NCI-H1436 (cell line): ENCODE results near the gene CHMP6.

ENCODE experiments used
- DNase-seq: peaks from one replicate; lab custom pipeline; 2025; lab: John Stamatoyannopoulos, UW

The CHMP6 gene

DNA sequence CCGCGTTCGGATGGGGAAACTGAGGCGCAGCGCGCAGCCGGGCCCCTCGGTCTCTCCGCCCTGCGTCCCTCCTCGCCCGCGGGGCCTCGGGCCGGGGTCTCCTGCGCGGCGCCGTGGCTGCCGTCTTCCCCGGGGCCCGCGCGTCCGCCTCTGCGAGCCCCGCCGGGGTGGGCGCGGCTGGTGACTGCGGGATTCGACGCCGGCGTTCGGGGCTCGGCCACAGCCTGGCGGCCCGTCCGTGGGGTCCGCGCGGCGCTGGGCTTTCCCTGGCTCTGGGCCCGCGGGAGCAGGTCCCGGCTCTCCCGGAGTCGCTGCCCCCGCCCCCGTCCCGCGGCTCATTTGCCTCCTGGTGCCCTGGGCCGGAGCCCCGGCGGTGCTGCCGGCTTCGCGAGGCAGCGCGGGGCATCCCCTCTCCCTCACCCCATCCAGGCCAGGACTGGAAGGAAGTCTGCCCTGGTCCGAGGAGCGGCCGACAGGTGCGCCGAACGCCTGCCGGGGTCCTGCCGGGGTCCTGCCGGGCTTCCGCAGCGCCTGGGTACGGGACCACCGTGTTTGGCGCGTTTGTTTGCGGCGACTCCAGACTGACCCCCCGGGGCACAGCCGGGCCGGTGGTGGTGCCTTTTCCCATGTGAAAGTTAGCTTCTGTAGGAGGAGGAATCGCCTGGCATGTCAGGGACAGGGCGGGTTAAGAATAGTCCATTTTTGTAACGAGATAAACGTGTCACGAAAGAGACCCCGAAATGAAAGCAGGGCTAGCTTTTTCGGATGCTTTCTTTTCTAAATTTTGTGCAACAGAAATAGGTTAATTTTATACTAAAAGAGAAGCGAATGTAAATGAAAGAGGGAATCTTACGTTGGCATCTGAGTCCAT is 671 bp downstream of the CHMP6 start:
- no peak for DNase-seq

DNA sequence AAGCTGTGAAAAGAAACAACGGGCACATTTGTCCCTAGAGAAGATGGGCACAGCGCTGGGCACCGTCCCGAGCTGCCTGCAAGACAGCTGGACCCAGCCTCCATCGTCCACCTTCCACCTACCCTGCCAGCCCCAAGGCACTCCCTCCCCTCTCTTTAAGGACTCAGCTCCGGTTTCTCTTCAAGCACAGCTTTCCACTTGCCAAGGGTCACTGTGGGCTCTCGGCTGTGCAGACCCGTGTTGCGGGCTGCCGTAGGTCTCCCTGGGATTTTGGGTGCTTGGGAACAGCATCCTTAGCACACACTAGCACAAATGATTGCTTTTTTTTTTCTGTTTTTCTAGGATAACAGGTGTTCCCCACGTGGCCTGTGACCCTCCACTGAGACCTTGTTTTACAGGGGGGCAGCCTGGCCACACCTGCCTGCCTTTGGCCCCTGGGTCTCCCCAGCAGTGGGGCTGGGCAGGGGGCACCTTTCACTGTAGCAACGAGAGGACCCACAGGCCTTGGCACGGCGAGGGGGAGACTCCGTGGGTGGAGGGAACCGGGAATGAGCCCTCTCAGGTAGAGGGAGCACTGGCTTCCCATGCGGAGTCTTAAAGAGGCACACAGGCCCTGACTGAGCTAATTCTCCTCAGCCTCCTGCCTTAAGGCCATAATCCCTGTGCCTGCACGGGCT is 1.4 kb downstream of the CHMP6 start:
- no peak for DNase-seq

DNA sequence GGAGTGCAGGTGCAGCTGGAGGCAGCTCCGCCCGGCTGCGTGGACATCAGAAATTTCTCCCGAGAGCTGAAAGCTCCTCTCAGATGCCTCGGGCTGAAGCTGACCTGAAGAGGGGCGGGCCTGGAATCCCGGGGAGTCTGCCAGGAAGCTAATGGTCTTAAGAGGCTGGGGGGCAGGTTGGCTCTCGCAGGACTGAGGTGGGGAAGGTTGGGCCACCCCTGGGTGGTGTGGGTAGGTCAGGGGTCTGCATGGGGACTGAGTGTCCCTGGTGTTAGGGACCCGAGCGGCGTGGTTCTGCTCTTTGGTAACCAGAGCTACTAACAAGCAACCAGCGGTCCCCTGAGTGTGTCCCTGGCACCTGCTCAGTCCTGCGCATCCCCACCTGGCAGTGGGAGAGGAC is 3.5 kb downstream of the CHMP6 start:
- no peak for DNase-seq

DNA sequence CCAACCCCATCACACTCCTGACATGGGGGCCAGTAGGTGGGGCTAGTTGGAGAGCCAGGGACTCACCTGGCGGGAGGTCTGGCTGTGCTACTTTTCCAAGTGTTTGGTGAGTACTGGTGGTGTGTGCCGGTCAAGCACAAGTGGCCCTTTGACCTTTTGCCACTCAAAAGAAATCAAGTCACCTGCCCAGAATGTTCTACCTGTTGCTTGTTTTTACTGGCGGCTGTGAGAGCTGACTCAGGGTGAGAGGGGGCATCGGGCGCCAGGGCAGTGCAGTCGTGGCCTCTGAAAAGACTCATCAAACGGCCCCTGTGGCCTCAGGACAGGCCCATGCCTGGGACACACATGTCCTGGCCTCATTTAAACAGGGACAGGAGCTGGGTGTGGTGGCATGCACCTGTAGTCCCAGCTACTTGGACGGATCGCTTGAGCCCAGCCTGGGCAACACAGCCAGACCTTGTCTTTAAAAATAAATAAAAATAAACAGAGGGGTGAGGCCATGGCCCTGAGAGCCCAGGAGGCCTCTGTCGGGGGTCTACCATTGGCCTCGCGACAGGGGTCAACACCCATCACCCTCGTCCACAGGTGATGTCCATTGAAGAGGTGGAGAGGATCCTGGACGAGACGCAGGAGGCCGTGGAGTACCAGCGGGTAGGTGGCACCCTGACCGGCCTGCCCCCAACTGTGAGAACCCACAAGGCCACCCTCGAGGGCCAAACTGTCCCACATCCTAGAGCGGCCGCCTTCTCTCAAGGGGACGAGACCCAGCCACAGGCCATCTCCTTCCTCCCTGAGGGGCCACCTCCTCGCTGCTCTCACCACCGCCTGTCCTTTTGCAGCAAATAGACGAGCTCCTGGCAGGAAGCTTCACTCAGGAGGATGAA is 5.0 kb downstream of the CHMP6 start:
- DNase-seq = no peak

DNA sequence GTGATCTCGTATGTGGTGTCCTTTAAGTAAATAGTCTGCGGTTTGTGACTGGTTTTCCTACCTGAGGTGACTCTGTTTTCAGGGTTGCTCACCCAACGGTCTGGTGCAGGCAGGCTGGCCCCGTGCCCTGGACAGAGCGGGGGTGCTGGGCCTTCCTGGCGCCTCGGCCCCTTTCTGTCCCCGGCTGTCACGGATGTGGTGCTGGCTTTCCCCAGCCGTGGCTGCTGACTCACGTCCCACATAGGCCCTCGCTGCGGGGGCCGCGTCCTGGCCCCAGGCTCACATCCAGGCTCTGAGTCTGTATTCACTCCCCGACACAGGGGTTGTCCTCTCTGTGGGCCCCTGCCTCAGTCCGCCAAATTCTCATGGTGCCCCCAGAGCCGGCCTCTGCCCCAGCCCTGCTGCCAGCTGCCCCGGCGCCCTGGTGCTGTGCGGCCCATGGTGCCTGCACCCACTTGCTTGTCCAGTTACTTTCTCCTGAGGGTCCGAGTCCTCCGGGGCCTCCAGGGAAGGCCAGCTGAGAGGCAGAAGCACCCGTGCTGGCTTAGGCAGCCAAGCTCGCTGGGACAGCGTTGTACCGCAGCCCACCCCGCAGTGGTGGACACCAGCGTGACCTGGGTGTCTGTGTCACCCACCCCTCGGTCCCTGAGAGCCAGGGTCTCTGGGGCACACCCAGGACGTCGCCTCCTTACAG is 5.9 kb downstream of the CHMP6 start:
- no peak for DNase-seq

DNA sequence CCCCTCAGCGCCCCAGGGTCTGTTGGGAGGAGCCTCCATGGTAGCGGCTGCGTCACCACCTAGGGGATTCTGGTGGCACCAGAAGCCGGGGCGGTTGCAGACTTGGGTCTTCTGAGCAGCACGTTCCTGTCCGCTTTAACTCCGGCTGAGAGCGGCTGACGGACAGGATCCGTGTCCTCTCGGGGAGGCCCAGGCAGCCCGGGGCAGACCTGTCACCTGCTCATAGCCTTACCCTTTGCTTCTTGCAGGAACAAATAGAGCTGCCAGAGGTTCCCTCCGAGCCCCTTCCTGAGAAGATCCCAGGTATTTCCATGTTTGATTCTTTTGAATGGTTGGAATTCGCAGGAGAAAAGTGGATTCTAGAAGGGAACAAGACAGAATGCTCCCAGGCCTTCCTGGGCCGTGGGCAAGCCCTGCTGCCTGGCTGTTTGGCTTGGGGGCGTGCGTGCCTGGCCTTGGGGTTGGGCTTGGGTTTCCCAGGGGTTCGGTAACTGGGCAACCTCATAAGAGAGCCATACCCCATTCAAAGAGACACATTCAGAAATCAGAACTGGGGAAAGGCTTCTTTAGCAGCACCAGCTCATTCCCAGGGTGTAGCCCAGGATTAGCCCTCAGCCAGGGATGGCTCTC is 6.6 kb downstream of the CHMP6 start:
- no peak for DNase-seq

DNA sequence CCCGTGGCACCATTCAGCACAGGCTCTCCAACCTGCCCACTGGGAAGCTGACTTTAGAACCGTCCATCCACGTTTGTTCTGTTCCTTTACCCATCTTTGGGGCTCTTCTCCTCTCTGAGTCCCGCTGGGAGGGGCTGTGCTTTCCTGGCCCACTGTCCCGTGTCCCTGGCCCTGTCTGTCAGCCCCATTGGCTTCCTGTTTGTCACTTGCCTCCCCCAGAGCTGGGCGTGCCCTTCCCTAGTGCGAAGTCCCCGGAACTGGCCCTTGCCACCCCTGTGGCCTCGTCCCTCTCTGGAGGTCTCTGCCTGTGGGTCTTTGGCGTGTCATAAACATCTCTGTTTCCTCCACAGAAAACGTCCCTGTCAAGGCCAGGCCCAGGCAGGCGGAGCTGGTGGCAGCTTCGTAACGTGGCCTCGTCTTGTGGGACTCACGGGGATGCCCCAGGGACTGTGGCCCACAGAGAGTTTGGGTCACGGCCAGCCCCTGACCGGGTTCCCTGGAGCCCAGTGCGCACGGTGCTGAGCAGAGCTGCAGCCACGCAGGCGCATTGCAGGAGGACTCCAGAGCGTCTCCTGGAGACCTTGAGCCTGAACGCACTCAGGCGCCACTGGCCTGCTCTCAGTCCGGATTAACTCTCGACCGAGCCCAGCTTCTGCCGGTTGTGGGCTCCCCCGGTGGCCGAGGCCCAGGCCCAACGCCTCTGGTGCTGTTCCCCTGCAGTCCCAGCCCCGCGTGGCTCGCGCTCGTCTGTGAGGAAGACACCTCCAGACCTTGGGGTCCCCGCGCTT is 7.3 kb downstream of the CHMP6 start:
- no peak for DNase-seq

DNA sequence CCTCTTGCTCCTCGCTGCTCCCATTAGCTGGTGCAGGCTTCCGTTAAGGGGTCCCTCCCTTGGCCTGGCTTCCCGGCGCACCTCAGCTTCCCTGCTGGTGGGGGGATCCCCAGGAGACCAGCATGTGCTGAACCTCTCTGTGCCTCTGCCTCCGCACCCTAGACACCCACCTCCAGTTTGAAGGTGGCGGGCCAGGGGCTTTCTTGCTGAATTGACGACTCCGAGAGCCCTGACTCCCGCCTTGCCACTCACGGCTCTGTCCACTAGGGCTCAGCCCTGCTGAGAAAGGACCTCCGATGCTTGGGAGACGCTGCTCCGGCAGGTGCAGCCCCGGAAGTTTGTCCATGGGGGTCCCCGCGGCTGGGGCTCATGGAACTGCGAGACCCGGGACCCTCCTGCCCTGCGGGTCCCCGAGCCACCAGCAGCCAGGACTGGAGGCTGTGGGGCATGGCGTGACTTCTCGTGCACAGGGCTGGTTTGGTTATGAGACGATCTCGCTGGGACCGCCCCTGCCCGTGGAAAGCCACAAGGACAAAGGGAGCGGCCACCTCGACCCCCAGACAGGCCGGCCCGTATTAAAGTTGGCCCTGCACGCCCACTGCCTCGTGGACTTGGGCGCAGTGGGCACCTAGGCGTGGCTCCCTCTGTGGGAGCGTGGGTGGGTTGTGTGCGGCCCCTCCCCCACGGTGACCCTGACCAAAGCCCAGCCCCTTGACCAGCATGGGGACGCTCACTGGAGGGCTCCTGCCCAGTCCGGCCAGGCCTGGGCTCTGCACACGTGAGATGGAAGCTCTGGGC is 8.1 kb downstream of the CHMP6 start:
- no peak for DNase-seq

DNA sequence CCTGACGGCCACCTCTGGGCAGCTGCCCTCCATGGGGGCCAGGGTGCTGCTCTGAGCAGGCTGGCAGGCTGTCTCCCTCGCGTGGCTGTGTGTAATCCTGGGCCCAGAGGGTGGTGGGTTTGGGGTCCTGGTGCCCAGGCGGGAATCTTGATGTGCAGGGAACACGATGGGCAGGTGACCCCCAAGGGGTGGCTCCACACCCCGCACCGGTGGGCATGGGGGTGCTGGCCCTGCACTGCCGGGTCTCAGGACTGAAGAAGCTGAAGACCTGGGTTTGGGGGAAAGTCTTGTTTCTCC is 8.6 kb downstream of the CHMP6 start:
- no peak for DNase-seq

DNA sequence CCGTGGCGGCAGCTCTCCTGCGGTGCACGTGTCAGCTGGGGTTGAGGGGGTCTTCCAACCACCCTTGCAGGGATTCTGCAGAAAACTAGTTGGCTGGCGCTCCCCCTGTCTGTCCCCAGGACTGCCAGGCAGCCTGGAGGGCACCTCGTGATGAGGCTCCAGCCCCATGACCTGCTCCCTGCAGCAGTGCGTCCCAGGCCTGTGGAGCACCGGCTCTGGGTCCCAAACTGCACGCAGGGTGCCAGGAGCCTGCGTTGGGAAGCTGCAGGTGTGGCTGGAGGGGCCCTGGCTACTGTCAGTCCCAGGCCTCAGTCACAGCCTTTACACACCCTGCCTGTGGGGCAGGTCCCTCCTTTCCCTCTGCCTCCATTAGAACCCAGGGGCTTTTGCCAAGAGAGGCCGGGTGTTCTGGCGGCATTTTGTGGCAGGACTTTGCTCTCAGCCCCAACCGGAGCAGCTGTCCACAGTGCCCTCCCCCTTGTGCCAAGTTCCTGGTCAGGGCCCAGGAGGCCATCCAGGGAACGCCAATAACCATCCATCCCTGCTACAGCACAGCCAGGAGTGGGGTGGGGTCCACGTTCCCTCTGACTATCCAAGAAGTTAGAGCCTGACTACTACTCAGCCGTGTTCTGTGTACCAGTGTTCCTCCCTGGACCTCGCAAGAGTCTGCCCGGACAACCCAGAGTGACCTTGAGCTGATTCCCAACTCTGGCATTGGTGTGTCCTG is 9.2 kb downstream of the CHMP6 start:
- no peak for DNase-seq

DNA sequence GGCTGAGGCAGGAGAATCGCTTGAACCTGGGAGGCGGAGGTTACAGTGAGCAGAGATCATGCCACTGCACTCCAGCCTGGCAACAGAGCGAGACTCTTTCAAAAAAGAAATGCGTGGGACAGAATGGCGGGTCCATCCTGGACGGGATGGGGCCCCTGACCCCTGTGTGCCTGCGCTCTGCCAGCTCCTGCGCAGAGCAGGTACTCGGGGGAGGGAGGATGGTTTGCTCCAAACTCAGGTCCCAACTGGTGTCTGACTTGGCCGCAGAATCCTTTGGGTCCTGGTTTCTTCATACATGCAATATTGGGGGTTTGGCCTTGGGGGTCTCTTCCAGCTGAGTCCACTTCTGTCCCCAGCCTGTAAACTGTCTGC is 10.4 kb downstream of the CHMP6 start:
- no peak for DNase-seq

DNA sequence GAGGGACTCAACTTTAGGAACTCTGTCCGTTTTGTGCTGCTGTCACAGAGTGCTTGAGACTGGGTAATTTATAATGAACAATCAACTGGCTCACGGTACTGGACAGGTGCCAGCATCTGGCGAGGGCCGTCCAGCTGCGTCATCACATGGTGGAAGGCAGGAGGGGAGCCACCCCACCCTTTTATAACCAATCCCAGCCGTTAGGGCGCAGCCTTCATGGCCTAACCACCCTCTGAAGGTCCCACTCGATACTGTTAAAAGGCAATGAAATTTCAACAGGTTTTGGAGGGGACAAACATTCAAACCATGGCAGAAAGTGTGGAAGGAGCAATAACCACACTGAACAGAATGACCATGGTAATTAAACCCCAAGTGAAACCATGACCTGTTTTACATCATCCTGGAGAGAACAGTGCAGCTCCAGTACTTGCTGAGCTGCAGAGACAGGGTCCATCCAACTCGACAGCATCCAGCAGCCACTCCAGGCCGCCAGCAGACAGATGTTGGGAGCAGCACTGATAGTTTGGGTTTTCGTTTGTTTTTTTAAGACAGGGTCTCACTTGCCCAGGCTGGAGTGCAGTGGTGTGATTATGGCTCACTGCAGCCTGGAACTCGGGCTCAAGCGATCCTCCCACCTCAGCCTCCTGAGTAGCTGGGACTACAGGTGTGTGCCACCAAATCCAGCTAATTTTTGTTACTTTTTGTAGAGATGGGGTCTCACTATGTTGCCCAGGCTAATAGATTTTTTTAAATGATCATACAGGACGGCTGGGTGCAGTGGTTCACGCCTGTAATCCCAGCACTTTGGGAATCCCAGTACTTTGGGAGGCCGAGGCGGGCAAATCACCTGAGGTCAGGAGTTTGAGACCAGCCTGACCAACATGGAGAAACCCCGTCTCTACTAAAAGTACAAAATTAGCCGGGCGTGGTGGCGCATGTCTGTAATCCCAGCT is 11.0 kb downstream of the CHMP6 start:
- peak; percentile 78 for DNase-seq

DNA sequence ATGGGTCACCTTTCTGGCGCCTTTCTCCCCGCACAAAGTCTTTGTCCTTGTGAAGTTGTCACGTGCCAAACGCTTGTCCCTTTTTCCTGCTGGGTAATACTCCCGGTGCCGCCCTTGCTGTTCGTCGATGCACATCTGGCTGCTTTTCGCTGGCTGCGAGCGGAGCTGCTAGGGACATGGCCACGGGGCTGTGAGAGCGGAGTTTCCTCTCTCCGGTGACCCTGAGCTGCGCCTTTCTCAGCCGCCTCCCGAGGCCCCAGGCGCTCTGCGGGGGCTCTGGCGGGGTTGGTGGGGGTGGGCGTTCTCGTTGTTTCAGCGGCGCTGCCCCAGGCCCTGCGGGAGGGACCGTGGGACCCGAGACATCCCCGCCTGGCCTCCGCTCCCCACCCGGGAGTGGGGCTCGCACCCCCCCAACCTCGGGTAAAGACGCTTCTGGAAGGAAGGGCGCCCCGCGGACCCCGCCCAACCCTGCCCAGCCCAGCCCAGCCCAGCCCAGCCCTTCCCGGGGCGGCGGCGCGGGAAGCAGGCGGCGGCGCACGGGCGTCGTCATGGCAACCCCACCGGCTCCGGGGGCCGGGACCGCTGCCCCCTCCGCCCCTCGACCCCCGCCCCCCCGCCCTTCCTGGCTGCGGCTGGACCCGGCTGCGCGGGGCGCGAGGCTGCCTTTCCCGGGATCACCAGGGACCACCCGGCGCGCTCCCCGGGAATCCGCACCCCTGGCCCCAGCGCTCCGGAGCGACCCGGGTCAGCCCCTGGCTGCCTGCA is 12.3 kb downstream of the CHMP6 start:
- DNase-seq = no peak

DNA sequence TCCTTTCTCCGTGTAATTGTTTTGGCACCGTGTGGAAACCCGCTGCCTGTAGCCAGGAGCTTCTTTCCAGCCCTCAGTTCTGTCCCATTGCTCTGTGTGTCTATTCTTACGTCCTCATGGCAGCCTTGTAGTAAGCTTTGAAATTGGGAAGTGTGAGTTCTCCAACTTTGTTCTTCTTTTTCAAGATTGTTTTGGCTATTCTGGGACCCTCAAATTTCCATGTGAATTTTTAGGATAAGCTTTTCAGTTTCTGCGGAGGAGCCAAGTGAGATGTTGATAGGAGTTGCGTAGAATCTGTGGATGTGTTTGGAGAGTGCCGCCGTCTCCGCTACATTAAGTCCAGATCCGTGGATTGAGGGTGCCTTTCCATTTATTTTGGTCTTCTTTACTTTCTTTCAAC is 15.2 kb downstream of the CHMP6 start:
- no peak for DNase-seq

DNA sequence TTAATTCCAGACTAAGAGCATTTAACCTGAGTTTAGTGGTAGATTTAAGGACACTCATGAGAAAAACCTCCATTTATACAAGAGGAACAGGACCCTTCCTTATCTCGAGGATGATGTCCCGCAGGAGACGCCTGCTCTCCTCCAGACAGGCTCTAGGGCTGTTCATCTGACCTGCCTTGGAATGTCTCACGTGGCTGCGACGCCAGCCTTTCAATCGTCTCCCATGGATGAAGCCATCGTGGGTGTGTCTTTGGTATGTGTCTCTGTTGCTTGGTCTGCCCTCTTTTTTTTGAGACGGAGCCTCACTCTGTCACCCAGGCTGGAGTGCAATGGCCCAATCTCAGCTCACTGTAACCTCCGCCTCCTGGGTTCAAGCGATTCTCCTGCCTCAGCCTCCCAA is 16.5 kb downstream of the CHMP6 start:
- DNase-seq = no peak

DNA sequence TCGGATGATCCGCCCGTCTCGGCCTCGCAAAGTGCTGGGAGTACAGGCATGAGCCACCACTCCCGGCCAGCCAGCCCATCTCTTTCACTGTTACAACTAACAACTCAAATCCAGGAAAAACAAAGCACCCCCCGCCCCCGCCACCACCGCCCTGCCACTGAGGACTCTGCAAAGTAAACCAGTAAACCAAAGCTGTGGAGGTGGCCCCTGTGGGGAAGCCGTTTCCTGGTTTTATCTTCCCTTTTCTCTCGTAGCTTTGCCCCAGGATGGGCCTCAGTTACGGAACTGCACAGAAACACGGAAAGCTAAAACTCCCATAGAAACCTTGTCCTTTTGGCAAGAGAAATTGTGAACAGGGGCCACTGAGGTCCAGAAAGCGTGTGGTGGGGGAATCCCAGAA is 17.5 kb downstream of the CHMP6 start:
- no peak for DNase-seq

DNA sequence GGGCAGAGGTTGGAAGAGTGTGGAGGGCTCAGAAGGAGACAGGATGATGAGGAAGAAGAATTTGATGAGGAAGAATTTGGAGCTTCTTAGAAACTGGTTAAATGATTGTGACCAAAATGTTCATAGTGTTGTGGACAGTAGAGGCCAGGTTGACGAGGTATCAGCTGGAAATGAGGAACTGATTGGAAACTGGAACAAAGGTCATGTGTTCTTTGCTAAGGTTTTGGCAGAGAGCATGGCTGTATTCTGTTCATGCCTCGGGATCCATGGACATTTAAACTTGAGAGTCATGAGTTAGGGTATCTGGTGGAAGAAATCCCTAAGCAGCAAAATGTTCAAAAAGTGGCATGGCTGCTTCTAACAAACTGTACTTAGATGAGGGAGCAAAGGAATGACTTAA is 19.3 kb downstream of the CHMP6 start:
- DNase-seq = no peak

DNA sequence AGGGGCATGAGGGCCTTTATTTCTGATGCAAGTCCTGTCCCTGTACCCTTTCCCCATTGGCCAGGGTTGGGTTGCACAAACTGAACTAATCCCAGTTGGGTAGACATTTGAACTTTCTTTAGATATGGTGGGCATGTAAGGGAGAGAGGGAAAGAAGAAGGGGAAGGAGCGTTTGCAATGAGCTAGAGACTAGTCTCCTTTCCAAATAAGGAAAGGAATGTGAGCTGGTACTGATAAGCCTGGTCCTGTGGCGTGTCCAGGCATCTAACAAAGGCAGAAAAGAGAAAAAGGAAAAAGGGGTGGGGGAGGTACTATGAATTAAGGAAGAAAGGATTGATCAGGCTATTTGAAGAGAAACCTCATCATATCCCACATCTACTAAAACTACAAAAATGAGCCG is 20.3 kb downstream of the CHMP6 start:
- DNase-seq = no peak
